HepG2 (cell line): ENCODE results near the gene TBX6. TPM values are rescaled to one million over a fixed set of nuclear protein-coding genes. Genes with fewer than 3 reads are reported as not detected.
A peak's percentile ranks its signal among the peaks of the same experiment; 100 is the strongest.

Experiments used
- CBFB ChIP-seq: sonication (generic); formaldehyde crosslinking; IDR thresholded peaks from 2 replicates; pipeline ENCODE4 v1.4.0; 2020; ENCODE audit warnings: missing genetic modification reagents
- EZH2 ChIP-seq: conservative IDR thresholded peaks from 2 replicates; pipeline ENCODE4 v1.6.1; 2012; ENCODE audit warnings: mild to moderate bottlenecking, low read depth, low read length, moderate library complexity
- FOXO1 ChIP-seq: sonication (generic); formaldehyde crosslinking; IDR thresholded peaks from 2 replicates; pipeline ENCODE4 v1.4.0; 2020; ENCODE audit warnings: missing genetic modification reagents
- KDM5A ChIP-seq: fragments of 200-600 bp; sonication (generic); IDR thresholded peaks from 2 replicates; pipeline ENCODE4 v1.7.0; 2018; ENCODE audit warnings: antibody characterized with exemption, mild to moderate bottlenecking, low read length, borderline replicate concordance
- KLF13 ChIP-seq: sonication (generic); formaldehyde crosslinking; IDR thresholded peaks from 2 replicates; pipeline ENCODE4 v1.4.0; 2020; ENCODE audit warnings: mild to moderate bottlenecking, missing genetic modification reagents
- MIER2 ChIP-seq: IDR thresholded peaks from 2 replicates; pipeline ENCODE4 v1.6.1; 2016; ENCODE audit warnings: missing biosample characterization, missing genetic modification reagents
- NR2F2 ChIP-seq: IDR thresholded peaks from 2 replicates; pipeline ENCODE4 v1.6.1; 2012; ENCODE audit warnings: low read depth, inconsistent platforms, borderline replicate concordance
- PTBP1 ChIP-seq: fragments of 200-400 bp; formaldehyde crosslinking; IDR thresholded peaks from 2 replicates; pipeline ENCODE4 v1.6.1; 2018; ENCODE audit warnings: low read length, low read depth; ENCODE audit not compliant: poor library complexity, severe bottlenecking
- REPIN1 ChIP-seq: sonication (generic); formaldehyde crosslinking; IDR thresholded peaks from 2 replicates; pipeline ENCODE4 v1.8.0; 2022; ENCODE audit warnings: missing genetic modification reagents, low read depth, mild to moderate bottlenecking, borderline replicate concordance
- RFX3 ChIP-seq: IDR thresholded peaks from 2 replicates; pipeline ENCODE4 v1.6.1; 2016; ENCODE audit warnings: missing biosample characterization, missing genetic modification reagents
- RORA ChIP-seq: sonication (generic); formaldehyde crosslinking; IDR thresholded peaks from 2 replicates; pipeline ENCODE4 v1.5.0; 2020; ENCODE audit warnings: mild to moderate bottlenecking, missing genetic modification reagents, moderate library complexity
- SAFB2 ChIP-seq: sonication (generic); formaldehyde crosslinking; IDR thresholded peaks from 2 replicates; pipeline ENCODE4 v1.5.1; 2020; ENCODE audit warnings: missing genetic modification reagents, low read depth, mild to moderate bottlenecking, borderline replicate concordance
- SSRP1 ChIP-seq: IDR thresholded peaks from 2 replicates; pipeline ENCODE4 v1.6.1; 2016; ENCODE audit warnings: control low read depth
- ZBTB38 ChIP-seq: sonication (generic); formaldehyde crosslinking; IDR thresholded peaks from 2 replicates; pipeline ENCODE4 v1.5.1; 2020; ENCODE audit warnings: mild to moderate bottlenecking, missing genetic modification reagents
- ZHX1 ChIP-seq: sonication (generic); formaldehyde crosslinking; IDR thresholded peaks from 2 replicates; pipeline ENCODE4 v1.8.1; 2022; ENCODE audit warnings: low read depth, mild to moderate bottlenecking, missing genetic modification reagents
- ZMYM4 ChIP-seq: sonication (generic); formaldehyde crosslinking; IDR thresholded peaks from 2 replicates; pipeline ENCODE4 v1.8.1; 2023; ENCODE audit warnings: mild to moderate bottlenecking, missing genetic modification reagents
- ZNF512B ChIP-seq: sonication (generic); formaldehyde crosslinking; IDR thresholded peaks from 2 replicates; pipeline ENCODE4 v1.5.1; 2020; ENCODE audit warnings: missing genetic modification reagents, mild to moderate bottlenecking, borderline replicate concordance
- ZNF670 ChIP-seq: sonication (generic); formaldehyde crosslinking; IDR thresholded peaks from 2 replicates; pipeline ENCODE4 v1.8.0; 2022; ENCODE audit warnings: mild to moderate bottlenecking, missing genetic modification reagents, borderline replicate concordance
- ZNF687 ChIP-seq: sonication (generic); formaldehyde crosslinking; IDR thresholded peaks from 2 replicates; pipeline ENCODE4 v1.5.1; 2020; ENCODE audit warnings: mild to moderate bottlenecking, missing genetic modification reagents, moderate library complexity
- ZNF713 ChIP-seq: sonication (generic); formaldehyde crosslinking; IDR thresholded peaks from 2 replicates; pipeline ENCODE4 v1.4.0; 2020; ENCODE audit warnings: mild to moderate bottlenecking, missing genetic modification reagents
- ZSCAN20 ChIP-seq: sonication (generic); formaldehyde crosslinking; IDR thresholded peaks from 2 replicates; pipeline ENCODE4 v1.4.0; 2020; ENCODE audit warnings: missing genetic modification reagents, mild to moderate bottlenecking, borderline replicate concordance
- polyA plus RNA-seq, 8 experiments: library from polyadenylated mRNA; depleted of rRNA in 3 of 8; stranded (reverse) in 7 of 8; unstranded in 1 of 8; fragments of >200 nt; fragmentation: Illumina TruSeq in 4 of 8; extraction: Trizol in 4 of 8; gene quantifications; 2 replicates each; pipeline versions ENCODE4 v1.2.1 to v1.2.3, GENCODE V29; 2011 to 2016; ENCODE audit warnings: low read depth in 4 of 8, missing spikeins in 1 of 8, mixed read lengths in 1 of 8; ENCODE audit not compliant: insufficient read depth in 1 of 8
- total RNA-seq, 5 experiments: library from RNA; depleted of rRNA; stranded (reverse); fragments of >200 nt; fragmentation: Illumina TruSeq; extraction: Trizol; gene quantifications; 2 replicates each; pipeline ENCODE4 v1.2.3, GENCODE V29; 2016; ENCODE audit warnings: low read depth in 1 of 5

TBX6 gene
- total and polyA plus RNA-seq, 2 of the 13 experiments (the other 11 are each of a cell fraction or from before 2014, with no cell fraction given) = 0.24 to 0.42 TPM

DNA sequence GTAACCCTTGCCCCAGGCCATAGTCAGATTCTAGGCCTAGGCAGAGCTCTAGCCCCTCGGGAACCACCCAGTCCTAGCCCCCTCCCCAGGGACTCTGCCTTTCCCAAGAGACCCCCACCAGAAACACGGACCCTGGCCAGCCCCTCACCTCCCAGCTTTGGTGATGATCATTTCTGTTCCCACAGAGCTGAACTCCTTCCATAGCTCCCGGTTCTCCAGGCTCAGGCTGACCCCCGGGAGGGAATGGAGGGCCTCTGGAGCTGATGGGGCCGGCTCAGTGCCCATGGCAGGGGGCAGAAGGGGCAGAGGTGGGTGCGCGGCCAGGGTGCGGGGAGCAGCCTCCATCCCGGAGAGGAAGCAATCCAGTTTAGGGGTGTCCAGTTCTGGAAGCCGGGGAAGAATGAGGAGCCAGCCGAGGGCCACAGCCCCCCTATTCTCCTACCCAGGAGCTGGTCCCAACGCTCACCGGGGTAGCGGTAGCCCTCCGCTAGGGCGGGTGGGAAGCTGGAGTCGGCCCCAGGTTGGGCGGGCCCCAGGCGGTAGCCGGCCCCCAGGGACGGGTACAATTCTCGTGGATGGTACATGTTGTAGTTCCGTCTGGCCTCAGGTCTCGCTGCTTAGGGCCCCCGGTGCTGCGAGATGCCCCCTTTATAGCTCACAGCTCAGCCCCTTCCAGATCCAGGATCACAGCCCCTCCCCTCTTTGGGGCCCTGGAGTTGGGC lies 953 bp downstream of the TBX6 start (continued):
- TF ChIP-seq ZHX1 (CRISPR knock-in tag) (no peak), EZH2 (no peak), ZSCAN20 (CRISPR knock-in tag) (no peak), PTBP1 (no peak), FOXO1 (CRISPR knock-in tag) (no peak), MIER2 (CRISPR knock-in tag) (no peak), RORA (CRISPR knock-in tag) (no peak), ZBTB38 (CRISPR knock-in tag) (peak; percentile 43; the same call in 1 of the 2 replicates), RFX3 (CRISPR knock-in tag) (no peak), REPIN1 (CRISPR knock-in tag) (no peak), KDM5A (no peak), ZNF713 (no peak), NR2F2 (no peak), ZMYM4 (CRISPR knock-in tag) (no peak), ZNF670 (CRISPR knock-in tag) (0 out of 2 replicates have a peak, but pooled peaks have one; percentile 48), ZNF512B (CRISPR knock-in tag) (no peak), SAFB2 (no peak), KLF13 (CRISPR knock-in tag) (no peak), CBFB (no peak), ZNF687 (CRISPR knock-in tag) (0 out of 2 replicates have a peak, but pooled peaks have one; percentile 34), SSRP1 (CRISPR knock-in tag) (no peak)
